Ectodermal cell (in vitro differentiated cells): ENCODE measurements around the gene BOD1L1.

Experiments
- H3K27ac ChIP-seq: 2 replicates; pipeline ENCODE4 v1.7.0; 2013; ENCODE audit warnings: mild to moderate bottlenecking, low read depth, low read length; ENCODE audit not compliant: insufficient read depth, poor library complexity, severe bottlenecking
- H3K27me3 ChIP-seq: 2 replicates; pipeline ENCODE4 v1.7.0; 2013; ENCODE audit warnings: mild to moderate bottlenecking, low read length; ENCODE audit not compliant: insufficient read depth, control insufficient read depth, poor library complexity, severe bottlenecking
- H3K36me3 ChIP-seq: one replicate; pipeline ENCODE4 v1.7.0; 2013; ENCODE audit warnings: low read length; ENCODE audit not compliant: control insufficient read depth, insufficient read depth
- H3K4me1 ChIP-seq: one replicate; pipeline ENCODE4 v1.7.0; 2013; ENCODE audit warnings: low read length; ENCODE audit not compliant: control insufficient read depth, insufficient read depth
- H3K4me3 ChIP-seq: 2 replicates; pipeline ENCODE4 v1.7.0; 2013; ENCODE audit warnings: low read depth, low read length, control low read depth; ENCODE audit not compliant: insufficient read depth
- H3K9me3 ChIP-seq: 2 replicates; pipeline ENCODE4 v1.7.0; 2013; ENCODE audit warnings: mild to moderate bottlenecking, low read length, moderate library complexity; ENCODE audit not compliant: control insufficient read depth
- WGBS, 2 experiments: methylation state at CpG; one replicate each; pipeline ENCODE4 v1.1.7; 2013; ENCODE audit warnings: missing lambda C conversion rate in 2 of 2; 5-methylcytosine and 5-hydroxymethylcytosine counted together

The BOD1L1 gene

DNA sequence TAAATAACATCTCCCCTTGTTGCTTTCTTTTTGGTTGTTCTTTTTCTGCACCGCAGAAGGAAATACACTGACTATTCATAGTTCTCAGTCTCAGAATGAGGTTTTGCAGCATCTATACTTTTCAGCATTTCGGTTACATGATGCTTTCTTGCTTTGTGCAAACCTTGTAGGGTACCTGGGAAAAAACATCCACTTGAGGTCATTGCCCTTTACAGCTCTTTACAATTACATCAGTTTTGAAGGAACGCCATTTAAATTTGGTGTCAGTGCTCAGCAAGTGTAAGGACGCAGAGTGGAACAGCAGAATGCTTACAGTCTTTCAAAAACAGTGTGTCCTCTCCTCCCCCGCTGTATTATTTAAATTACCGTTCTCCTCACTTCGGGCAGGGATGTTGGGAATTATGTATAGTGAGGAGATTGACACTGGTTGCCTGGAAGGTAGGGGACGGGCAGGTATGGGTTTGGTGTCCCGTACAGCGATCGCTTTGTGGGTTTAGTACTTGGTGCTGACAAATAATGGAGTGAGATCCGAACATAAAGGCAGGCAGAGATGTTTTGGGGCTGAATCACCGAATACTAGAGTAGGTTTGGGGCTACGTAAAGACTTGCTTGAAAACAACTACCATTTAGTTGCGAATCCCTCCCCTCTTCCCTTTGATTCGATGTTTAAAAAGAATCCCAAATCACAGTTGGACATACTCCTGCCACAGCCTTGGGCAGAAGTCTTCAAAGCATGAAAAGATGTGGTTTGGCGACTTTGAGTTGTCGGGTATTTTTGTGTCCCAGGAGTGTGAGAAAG is 81.2 kb downstream of the BOD1L1 start:
- Histone ChIP-seq H3K27ac (no peak overlapping the region), H3K4me3 (peak overlapping the region; percentile 47), H3K27me3 (peaks cover 82% of the 10 kb centered on the region), H3K36me3 (no peaks in the 10 kb centered on the region), H3K4me1 (peaks cover 4% of the 10 kb centered on the region), H3K9me3 (no peaks in the 10 kb centered on the region)
- WGBS, 2 experiments: 5 to 10% methylated on average over 17 to 18 of the region's 18 CpGs

- 19 to 21% methylated on average over 6 to 8 of the region's 8 CpGs for WGBS, 2 experiments
- H3K4me3 ChIP-seq: peak overlapping the region; percentile 64
- H3K27ac ChIP-seq: no peak overlapping the region
- H3K36me3 ChIP-seq: no peaks in the 10 kb centered on the region
- H3K27me3 ChIP-seq: peaks cover 91% of the 10 kb centered on the region
- no peaks in the 10 kb centered on the region for H3K9me3 ChIP-seq
- H3K4me1 ChIP-seq: peaks cover 4% of the 10 kb centered on the region
Measured at GRCh38 chr4:13545394-13545808, 82.1 kb downstream of the BOD1L1 start.

- H3K27ac ChIP-seq: peak overlapping the region; percentile 27
- 0% methylated on average over 54 of the region's 54 CpGs for WGBS, 2 experiments
- peaks cover 97% of the 10 kb centered on the region for H3K27me3 ChIP-seq
- peak overlapping the region; percentile 64 for H3K4me3 ChIP-seq
- no peaks in the 10 kb centered on the region for H3K36me3 ChIP-seq
- no peaks in the 10 kb centered on the region for H3K9me3 ChIP-seq
- peaks cover 4% of the 10 kb centered on the region for H3K4me1 ChIP-seq
Measured at GRCh38 chr4:13544606-13545393, 82.7 kb downstream of the BOD1L1 start.

GRCh38 chr4:13543839-13544605 is 83.5 kb downstream of the BOD1L1 start, which contains the start of gene NKX3-2:
Gene NKX3-2, minus strand, starts transcription at chr4:13544508. Its CDS starts 94 bp downstream, at chr4:13544414.
- Histone ChIP-seq H3K9me3 (no peaks in the 10 kb centered on the region), H3K27ac (peak within 1 kb of the TSS; percentile 27), H3K4me1 (no peaks in the 10 kb centered on the region), H3K27me3 (peaks cover 100% of the 10 kb centered on the region), H3K4me3 (peak within 1 kb of the TSS; percentile 64), H3K36me3 (no peaks in the 10 kb centered on the region)
- WGBS, 2 experiments: 0% methylated on average over 96 of the region's 96 CpGs

- 28 to 29% methylated on average over 30 of the region's 30 CpGs for WGBS, 2 experiments
- H3K27ac ChIP-seq: no peak overlapping the region
- H3K4me3 ChIP-seq: peak overlapping the region; percentile 64
- peaks cover 100% of the 10 kb centered on the region for H3K27me3 ChIP-seq
- no peaks in the 10 kb centered on the region for H3K4me1 ChIP-seq
- H3K9me3 ChIP-seq: no peaks in the 10 kb centered on the region
- no peaks in the 10 kb centered on the region for H3K36me3 ChIP-seq
Measured at GRCh38 chr4:13543032-13543838, 84.3 kb downstream of the BOD1L1 start.

DNA sequence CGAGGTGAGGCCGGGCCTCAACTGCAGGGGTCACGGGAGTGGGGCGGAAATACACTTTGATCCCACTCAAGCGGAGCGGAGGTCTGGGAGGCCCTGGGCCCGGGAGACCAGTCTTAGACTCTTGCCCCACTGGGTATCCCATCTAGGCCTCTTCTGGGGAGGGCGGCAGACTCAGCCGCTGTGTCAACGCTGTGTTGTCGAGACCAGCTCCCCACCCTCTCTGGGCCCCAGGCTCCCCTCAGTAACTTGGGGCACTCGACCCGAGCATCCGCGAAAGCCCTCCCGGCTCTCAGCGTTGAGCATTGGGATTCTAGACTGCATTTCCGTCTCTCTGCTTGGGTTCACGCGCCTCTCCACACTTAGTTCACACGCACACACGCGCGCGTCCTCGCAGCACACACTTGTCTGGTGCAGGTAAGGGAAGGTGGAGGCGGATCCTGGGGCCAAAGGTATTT is 84.9 kb downstream of the BOD1L1 start:
- no peak overlapping the region for H3K27ac ChIP-seq
- H3K4me1 ChIP-seq: no peaks in the 10 kb centered on the region
- WGBS, 2 experiments: 53 to 57% methylated on average over 27 of the region's 27 CpGs
- H3K36me3 ChIP-seq: no peaks in the 10 kb centered on the region
- no peaks in the 10 kb centered on the region for H3K9me3 ChIP-seq
- H3K4me3 ChIP-seq: no peak overlapping the region
- H3K27me3 ChIP-seq: peaks cover 100% of the 10 kb centered on the region

- H3K27me3 ChIP-seq: peaks cover 100% of the 10 kb centered on the region
- 34 to 38% methylated on average over 79 of the region's 79 CpGs for WGBS, 2 experiments
Measured at GRCh38 chr4:13541720-13542576, 85.6 kb downstream of the BOD1L1 start.

GRCh38 chr4:13541176-13541604 is 86.3 kb downstream of the BOD1L1 start:
- Histone ChIP-seq H3K27ac (no peak overlapping the region), H3K36me3 (no peaks in the 10 kb centered on the region), H3K4me1 (no peaks in the 10 kb centered on the region), H3K4me3 (no peak overlapping the region), H3K9me3 (no peaks in the 10 kb centered on the region), H3K27me3 (peaks cover 100% of the 10 kb centered on the region)
- WGBS, 2 experiments: 48 to 53% methylated on average over 9 to 10 of the region's 10 CpGs

More at GRCh38 chr4:13541720-13542576, 85.6 kb downstream of the BOD1L1 start:
- Histone ChIP-seq H3K36me3 (no peaks in the 10 kb centered on the region), H3K9me3 (no peaks in the 10 kb centered on the region), H3K27ac (no peak overlapping the region), H3K4me3 (peak overlapping the region; percentile 7), H3K4me1 (no peaks in the 10 kb centered on the region)
